GM18861 (cell line): Measurements from ENCODE around the gene KRT13.

ENCODE experiments used
- ATAC-seq: cut with Tn5 transposase; IDR thresholded peaks from one replicate; pipeline ENCODE4 v1.9.1; 2021; ENCODE audit not compliant: unreplicated experiment

KRT13 gene

GRCh38 chr17:41537990-41538389 is 32.6 kb upstream of the KRT13 start:
- no peak for ATAC-seq

- no peak for ATAC-seq
These were observed 32.2 kb upstream of the KRT13 start for GRCh38 chr17:41537614-41537954.

- ATAC-seq, result no peak
These were observed 31.6 kb upstream of the KRT13 start for GRCh38 chr17:41536741-41537613.

GRCh38 chr17:41535764-41536481 is 30.5 kb upstream of the KRT13 start:
- no peak for ATAC-seq

- no peak for ATAC-seq
These were observed 29.6 kb upstream of the KRT13 start for GRCh38 chr17:41534899-41535546.

GRCh38 chr17:41533613-41534012 is 28.2 kb upstream of the KRT13 start:
- no peak for ATAC-seq

GRCh38 chr17:41532947-41533570 is 27.6 kb upstream of the KRT13 start:
- no peak for ATAC-seq

GRCh38 chr17:41531993-41532392 is 26.6 kb upstream of the KRT13 start:
- ATAC-seq, result no peak

GRCh38 chr17:41530062-41531048 is 24.9 kb upstream of the KRT13 start:
- ATAC-seq, result no peak

GRCh38 chr17:41529491-41529915 is 24.1 kb upstream of the KRT13 start:
- ATAC-seq, result no peak

- no peak for ATAC-seq
These were observed 23.5 kb upstream of the KRT13 start for GRCh38 chr17:41528959-41529353.

- ATAC-seq, result no peak
These were observed 21.9 kb upstream of the KRT13 start for GRCh38 chr17:41527063-41528023.

- no peak for ATAC-seq
These were observed 18.8 kb upstream of the KRT13 start for GRCh38 chr17:41524261-41524660.

GRCh38 chr17:41523787-41524186 is 18.4 kb upstream of the KRT13 start:
- ATAC-seq, result no peak

- no peak for ATAC-seq
These were observed 17.8 kb upstream of the KRT13 start for GRCh38 chr17:41523225-41523593.

GRCh38 chr17:41522301-41523224 is 17.2 kb upstream of the KRT13 start:
- no peak for ATAC-seq

- ATAC-seq, result no peak
These were observed 16.3 kb upstream of the KRT13 start for GRCh38 chr17:41521574-41522261.
